ENCODE results near the gene PAX8. TPM values are rescaled to one million over a fixed set of nuclear protein-coding genes. Genes with fewer than 3 reads are reported as not detected.

The PAX8 gene
- total and polyA plus RNA-seq, 10 of the 15 experiments (the other 5 are each of a cell fraction or from before 2014, with no cell fraction given): 0.16 to 2.5 (median 0.97) TPM

DNA sequence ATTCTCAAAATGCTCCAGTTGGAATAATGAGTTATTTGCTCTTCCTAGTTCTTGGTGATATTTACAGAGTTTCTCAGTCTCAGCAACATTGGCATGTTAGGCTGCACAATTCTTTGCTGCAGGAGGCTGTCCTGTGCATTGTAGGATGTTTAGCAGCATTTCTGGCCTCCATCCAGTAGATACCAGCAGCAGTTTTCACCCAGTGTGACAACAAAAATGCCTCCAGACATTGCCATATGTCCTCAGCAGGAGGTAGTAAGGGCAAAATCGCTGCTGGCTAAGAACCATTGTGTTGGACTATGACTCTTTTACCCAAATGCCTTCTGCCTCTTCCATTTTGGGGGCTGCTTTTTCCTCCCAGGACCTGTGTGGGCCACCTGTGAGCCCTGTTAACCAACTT, 50.4 kb downstream of the PAX8 start:
- in situ Hi-C loops (cut with MboI): no loop called here
- H3K27ac ChIP-seq (ENCODE audit: control insufficient read depth, insufficient read depth): no peak overlapping the region
- H4K20me1 ChIP-seq (ENCODE audit: control insufficient read depth, insufficient read depth): no peaks in the 10 kb centered on the region
- no peaks in the 10 kb centered on the region for H3K36me3 ChIP-seq (ENCODE audit: control insufficient read depth in 2 of 2, insufficient read depth in 2 of 2, low read length in 1 of 2)
- no peaks in the 10 kb centered on the region for H3K4me1 ChIP-seq (ENCODE audit: control insufficient read depth, insufficient read depth, low read length)
- H3K4me3 ChIP-seq: no peak overlapping the region
- no peak overlapping the region for H2AFZ ChIP-seq (ENCODE audit: control insufficient read depth, low read depth, low read length)
- intact Hi-C loops (cut with micrococcal nuclease; ENCODE audit: unreplicated experiment): no loop called here
- ChIA-PET SMC1A (ENCODE audit: uncharacterized antibody, unreplicated experiment) (interaction anchor here (1.2 kb wide), 1 partner anchor 25 kb away, joined by 3 read pairs; no protein-coding TSS in a partner anchor), POLR2A (no interaction called here), RAD21 (ENCODE audit: unreplicated experiment) (no interaction called here), CTCF (interaction anchor here (1.3 kb wide), 1 partner anchor 90 kb away, joined by 8 read pairs; no protein-coding TSS in a partner anchor)
- H3K27me3 ChIP-seq (replicated peaks in 1 of 2; ENCODE audit: control insufficient read depth in 2 of 2, insufficient read depth in 2 of 2, low read length in 1 of 2): no peaks in the 10 kb centered on the region; a peak in 3 of 4 replicates
- no peak overlapping the region for H3K4me2 ChIP-seq (ENCODE audit: control insufficient read depth, insufficient read depth)
- no peaks in the 10 kb centered on the region for H3K79me2 ChIP-seq (ENCODE audit: control insufficient read depth, insufficient read depth, low read length)
- no peak overlapping the region for H3K9ac ChIP-seq (ENCODE audit: control insufficient read depth, insufficient read depth, low read length)
- 0% methylated on average over 1 of the region's 1 CpG for WGBS (ENCODE audit: insufficient coverage, insufficient replicate concordance, low lambda C conversion rate, missing lambda C conversion rate)
- DNase-seq (ENCODE audit: low read depth, low spot score) (no peak), FAIRE-seq (no peak), ATAC-seq (no peak)
- no TSS peak for BruUV-seq (replicated peaks)
- H3K9me3 ChIP-seq (replicated peaks; ENCODE audit: control insufficient read depth, insufficient read depth, low read length): no peaks in the 10 kb centered on the region
- TF ChIP-seq JUND (IDR thresholded peaks at IDR 0.05; ENCODE audit: low read depth, low read length) (no peak), EZH2 (IDR thresholded peaks at IDR 0.05; ENCODE audit: borderline replicate concordance, control insufficient read depth, low read depth, low read length) (no peak), POLR2A (IDR thresholded peaks at IDR 0.05; ENCODE audit: low read depth, low read length) (no peak), HDGF (IDR thresholded peaks at IDR 0.05) (no peak), TBL1XR1 (IDR thresholded peaks at IDR 0.05; ENCODE audit: low read depth, low read length) (no peak), MYB (IDR thresholded peaks at IDR 0.05; ENCODE audit: borderline replicate concordance, low read depth, low read length) (no peak), ZNF622 (IDR thresholded peaks at IDR 0.05) (no peak), SMAD5 (IDR thresholded peaks at IDR 0.05; ENCODE audit: low read depth) (no peak), HDAC6 (IDR thresholded peaks at IDR 0.05; ENCODE audit: unreplicated experiment) (no peak), SREBF2 (IDR thresholded peaks at IDR 0.05; ENCODE audit: low read length) (no peak)
- TF ChIP-seq, protein P1, sequence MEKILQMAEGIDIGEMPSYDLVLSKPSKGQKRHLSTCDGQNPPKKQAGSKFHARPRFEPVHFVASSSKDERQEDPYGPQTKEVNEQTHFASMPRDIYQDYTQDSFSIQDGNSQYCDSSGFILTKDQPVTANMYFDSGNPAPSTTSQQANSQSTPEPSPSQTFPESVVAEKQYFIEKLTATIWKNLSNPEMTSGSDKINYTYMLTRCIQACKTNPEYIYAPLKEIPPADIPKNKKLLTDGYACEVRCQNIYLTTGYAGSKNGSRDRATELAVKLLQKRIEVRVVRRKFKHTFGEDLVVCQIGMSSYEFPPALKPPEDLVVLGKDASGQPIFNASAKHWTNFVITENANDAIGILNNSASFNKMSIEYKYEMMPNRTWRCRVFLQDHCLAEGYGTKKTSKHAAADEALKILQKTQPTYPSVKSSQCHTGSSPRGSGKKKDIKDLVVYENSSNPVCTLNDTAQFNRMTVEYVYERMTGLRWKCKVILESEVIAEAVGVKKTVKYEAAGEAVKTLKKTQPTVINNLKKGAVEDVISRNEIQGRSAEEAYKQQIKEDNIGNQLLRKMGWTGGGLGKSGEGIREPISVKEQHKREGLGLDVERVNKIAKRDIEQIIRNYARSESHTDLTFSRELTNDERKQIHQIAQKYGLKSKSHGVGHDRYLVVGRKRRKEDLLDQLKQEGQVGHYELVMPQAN (conservative IDR thresholded peaks at IDR 0.05): no peak
- TF ChIP-seq, protein P2, sequence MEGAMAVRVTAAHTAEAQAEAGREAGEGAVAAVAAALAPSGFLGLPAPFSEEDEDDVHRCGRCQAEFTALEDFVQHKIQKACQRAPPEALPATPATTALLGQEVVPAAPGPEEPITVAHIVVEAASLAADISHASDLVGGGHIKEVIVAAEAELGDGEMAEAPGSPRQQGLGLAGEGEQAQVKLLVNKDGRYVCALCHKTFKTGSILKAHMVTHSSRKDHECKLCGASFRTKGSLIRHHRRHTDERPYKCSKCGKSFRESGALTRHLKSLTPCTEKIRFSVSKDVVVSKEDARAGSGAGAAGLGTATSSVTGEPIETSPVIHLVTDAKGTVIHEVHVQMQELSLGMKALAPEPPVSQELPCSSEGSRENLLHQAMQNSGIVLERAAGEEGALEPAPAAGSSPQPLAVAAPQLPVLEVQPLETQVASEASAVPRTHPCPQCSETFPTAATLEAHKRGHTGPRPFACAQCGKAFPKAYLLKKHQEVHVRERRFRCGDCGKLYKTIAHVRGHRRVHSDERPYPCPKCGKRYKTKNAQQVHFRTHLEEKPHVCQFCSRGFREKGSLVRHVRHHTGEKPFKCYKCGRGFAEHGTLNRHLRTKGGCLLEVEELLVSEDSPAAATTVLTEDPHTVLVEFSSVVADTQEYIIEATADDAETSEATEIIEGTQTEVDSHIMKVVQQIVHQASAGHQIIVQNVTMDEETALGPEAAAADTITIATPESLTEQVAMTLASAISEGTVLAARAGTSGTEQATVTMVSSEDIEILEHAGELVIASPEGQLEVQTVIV (IDR thresholded peaks at IDR 0.05; ENCODE audit: borderline replicate concordance, partially characterized antibody): no peak
- TF ChIP-seq, protein P3, sequence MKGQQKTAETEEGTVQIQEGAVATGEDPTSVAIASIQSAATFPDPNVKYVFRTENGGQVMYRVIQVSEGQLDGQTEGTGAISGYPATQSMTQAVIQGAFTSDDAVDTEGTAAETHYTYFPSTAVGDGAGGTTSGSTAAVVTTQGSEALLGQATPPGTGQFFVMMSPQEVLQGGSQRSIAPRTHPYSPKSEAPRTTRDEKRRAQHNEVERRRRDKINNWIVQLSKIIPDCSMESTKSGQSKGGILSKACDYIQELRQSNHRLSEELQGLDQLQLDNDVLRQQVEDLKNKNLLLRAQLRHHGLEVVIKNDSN (IDR thresholded peaks at IDR 0.05; ENCODE audit: borderline replicate concordance, extremely low read length, insufficient read depth, low read depth, low read length): no peak
- TF ChIP-seq, protein P4, sequence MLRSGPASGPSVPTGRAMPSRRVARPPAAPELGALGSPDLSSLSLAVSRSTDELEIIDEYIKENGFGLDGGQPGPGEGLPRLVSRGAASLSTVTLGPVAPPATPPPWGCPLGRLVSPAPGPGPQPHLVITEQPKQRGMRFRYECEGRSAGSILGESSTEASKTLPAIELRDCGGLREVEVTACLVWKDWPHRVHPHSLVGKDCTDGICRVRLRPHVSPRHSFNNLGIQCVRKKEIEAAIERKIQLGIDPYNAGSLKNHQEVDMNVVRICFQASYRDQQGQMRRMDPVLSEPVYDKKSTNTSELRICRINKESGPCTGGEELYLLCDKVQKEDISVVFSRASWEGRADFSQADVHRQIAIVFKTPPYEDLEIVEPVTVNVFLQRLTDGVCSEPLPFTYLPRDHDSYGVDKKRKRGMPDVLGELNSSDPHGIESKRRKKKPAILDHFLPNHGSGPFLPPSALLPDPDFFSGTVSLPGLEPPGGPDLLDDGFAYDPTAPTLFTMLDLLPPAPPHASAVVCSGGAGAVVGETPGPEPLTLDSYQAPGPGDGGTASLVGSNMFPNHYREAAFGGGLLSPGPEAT (IDR thresholded peaks at IDR 0.05; ENCODE audit: low read depth): no peak

Measured in GM12878 (cell line).